IMR-90 (cell line): ENCODE data around the gene GUCY1B1. TPM values are rescaled to one million over a fixed set of nuclear protein-coding genes. Genes with fewer than 3 reads are reported as not detected.

Experiments used
- ATAC-seq: fragments of 200-7000 bp; cut with Tn5 transposase; 2 replicates; pipeline ENCODE4 v1.9.1; 2020; ENCODE audit warnings: low read depth, mild to moderate bottlenecking, moderate library complexity
- BruUV-seq: library from RNA; stranded (reverse); fragments of 400-500 nt; replicated peaks from 2 replicates; lab custom pipeline; 2021; lab: Mats Ljungman, UMichigan
- CTCF ChIA-PET: fragments of 300-600 bp; formaldehyde crosslinking; extraction: SDS; loops from one replicate; lab custom pipeline; 2021; ENCODE audit warnings: antibody characterized with exemption; lab: Yijun Ruan, JAX
- POLR2A ChIA-PET: fragments of 300-600 bp; sonication (Branson Sonifier 250); formaldehyde crosslinking; loops from one replicate; lab custom pipeline; 2022; ENCODE audit warnings: antibody characterized with exemption; ENCODE audit not compliant: unreplicated experiment; lab: Charles Lee
- DNase-seq: peaks from one replicate; pipeline ENCODE4 v3.0.0; 2013
- H2AFZ ChIP-seq: replicated peaks from 2 replicates; pipeline ENCODE3; 2013; ENCODE audit warnings: low read length, mild to moderate bottlenecking; ENCODE audit not compliant: poor library complexity
- H2AK5ac ChIP-seq: 2 replicates; pipeline ENCODE4 v1.6.1; 2013; ENCODE audit warnings: low read depth, low read length, inconsistent platforms
- H2AK9ac ChIP-seq: replicated peaks from 2 replicates; pipeline ENCODE3; 2013; ENCODE audit warnings: mild to moderate bottlenecking, low read depth, low read length, moderate library complexity; ENCODE audit not compliant: poor library complexity
- H2BK120ac ChIP-seq: 2 replicates; pipeline ENCODE4 v1.6.1; 2013; ENCODE audit warnings: low read depth, low read length, inconsistent platforms
- H2BK15ac ChIP-seq: 3 replicates; pipeline ENCODE4 v1.6.1; 2013; ENCODE audit warnings: low read depth, low read length, inconsistent platforms
- H2BK20ac ChIP-seq: 2 replicates; pipeline ENCODE4 v1.6.1; 2013; ENCODE audit warnings: low read depth, mild to moderate bottlenecking, inconsistent platforms, low read length, moderate library complexity
- H2BK5ac ChIP-seq: 2 replicates; pipeline ENCODE4 v1.6.1; 2013; ENCODE audit warnings: mild to moderate bottlenecking, low read depth, low read length, inconsistent platforms; ENCODE audit not compliant: poor library complexity, severe bottlenecking
- H3K14ac ChIP-seq: replicated peaks from 2 replicates; pipeline ENCODE4 v1.6.1; 2013; ENCODE audit warnings: low read depth, low read length, inconsistent platforms
- H3K18ac ChIP-seq: 2 replicates; pipeline ENCODE4 v1.6.1; 2013; ENCODE audit warnings: low read depth, low read length, control low read depth
- H3K23ac ChIP-seq: 2 replicates; pipeline ENCODE4 v1.6.1; 2013; ENCODE audit warnings: low read depth, low read length, inconsistent platforms
- H3K27ac ChIP-seq: 2 replicates; pipeline ENCODE4 v1.5.1; 2013; ENCODE audit warnings: mild to moderate bottlenecking, control low read depth, low read length; ENCODE audit not compliant: insufficient read depth
- H3K27me3 ChIP-seq: 2 replicates; pipeline ENCODE4 v1.6.1; 2013; ENCODE audit warnings: low read length; ENCODE audit not compliant: control insufficient read depth, insufficient read depth
- H3K36me3 ChIP-seq: 2 replicates; pipeline ENCODE4 v1.6.1; 2013; ENCODE audit warnings: low read length, mixed read lengths; ENCODE audit not compliant: control insufficient read depth, insufficient read depth
- H3K4ac ChIP-seq: 2 replicates; pipeline ENCODE4 v1.6.1; 2013; ENCODE audit warnings: low read depth, low read length, inconsistent platforms
- H3K4me1 ChIP-seq: 2 replicates; pipeline ENCODE4 v1.6.1; 2013; ENCODE audit warnings: low read length, mixed read lengths; ENCODE audit not compliant: control insufficient read depth, insufficient read depth
- H3K4me2 ChIP-seq: 2 replicates; pipeline ENCODE4 v1.6.1; 2013; ENCODE audit warnings: low read depth, mild to moderate bottlenecking, control low read depth, low read length, moderate library complexity
- H3K4me3 ChIP-seq: 2 replicates; pipeline ENCODE4 v1.5.1; 2013; ENCODE audit warnings: low read depth, mild to moderate bottlenecking, control low read depth, low read length, moderate library complexity; ENCODE audit not compliant: insufficient read depth
- H3K56ac ChIP-seq: 2 replicates; pipeline ENCODE4 v1.6.1; 2013; ENCODE audit warnings: low read length, inconsistent platforms; ENCODE audit not compliant: insufficient read depth; ENCODE audit errors: extremely low read depth
- H3K79me1 ChIP-seq, 2 experiments: 2 replicates each; pipeline ENCODE4 v1.6.1; 2013; ENCODE audit warnings: low read length in 2 of 2, inconsistent platforms in 1 of 2, low read depth in 1 of 2
- H3K9ac ChIP-seq: 2 replicates; pipeline ENCODE4 v1.6.1; 2013; ENCODE audit warnings: low read depth, low read length, control low read depth
- H3K9me1 ChIP-seq: 2 replicates; pipeline ENCODE4 v1.6.1; 2013; ENCODE audit warnings: low read length, inconsistent platforms; ENCODE audit not compliant: insufficient read depth
- H3K9me3 ChIP-seq: 2 replicates; pipeline ENCODE4 v1.6.1; 2013; ENCODE audit warnings: low read length; ENCODE audit not compliant: control insufficient read depth, insufficient read depth
- H4K20me1 ChIP-seq: 2 replicates; pipeline ENCODE4 v1.6.1; 2013; ENCODE audit warnings: low read length, inconsistent platforms; ENCODE audit not compliant: insufficient read depth
- H4K5ac ChIP-seq: 2 replicates; pipeline ENCODE4 v1.6.1; 2013; ENCODE audit warnings: mild to moderate bottlenecking, low read depth, low read length, control low read depth
- H4K8ac ChIP-seq, 2 experiments: 2 replicates each; pipeline ENCODE4 v1.6.1; 2013; ENCODE audit warnings: low read depth in 2 of 2, low read length in 2 of 2, control low read depth in 1 of 2, inconsistent platforms in 1 of 2
- H4K91ac ChIP-seq: 2 replicates; pipeline ENCODE4 v1.6.1; 2013; ENCODE audit warnings: low read depth, low read length, inconsistent platforms; ENCODE audit not compliant: insufficient read depth
- BHLHE40 ChIP-seq: fragments of 150-350 bp; IDR thresholded peaks from 2 replicates; pipeline ENCODE4 v1.6.1; 2016; ENCODE audit warnings: mild to moderate bottlenecking, low read depth, low read length
- CEBPB ChIP-seq: IDR thresholded peaks from 2 replicates; pipeline ENCODE4 v1.6.1; 2012; ENCODE audit warnings: low read depth, low read length, improper control_type of control experiment
- CHD1 ChIP-seq: IDR thresholded peaks from 2 replicates; pipeline ENCODE4 v1.6.1; 2012; ENCODE audit warnings: low read depth, low read length, improper control_type of control experiment
- CTCF ChIP-seq: conservative IDR thresholded peaks from 2 replicates; pipeline ENCODE4 v1.5.1; 2012; ENCODE audit warnings: mild to moderate bottlenecking, low read depth, low read length, improper control_type of control experiment
- MAZ ChIP-seq: IDR thresholded peaks from 2 replicates; pipeline ENCODE4 v1.6.1; 2012; ENCODE audit warnings: low read depth, mild to moderate bottlenecking, low read length, improper control_type of control experiment, moderate library complexity, borderline replicate concordance
- MXI1 ChIP-seq: IDR thresholded peaks from 2 replicates; pipeline ENCODE4 v1.6.1; 2012; ENCODE audit warnings: low read depth, mild to moderate bottlenecking, low read length, moderate library complexity, borderline replicate concordance
- RAD21 ChIP-seq: IDR thresholded peaks from 2 replicates; pipeline ENCODE4 v1.6.1; 2012; ENCODE audit warnings: low read length, improper control_type of control experiment
- RCOR1 ChIP-seq: IDR thresholded peaks from 2 replicates; pipeline ENCODE4 v1.6.1; 2012; ENCODE audit warnings: mild to moderate bottlenecking, low read length, improper control_type of control experiment; ENCODE audit not compliant: insufficient replicate concordance
- SMC3 ChIP-seq: fragments of 150-350 bp; IDR thresholded peaks from 2 replicates; pipeline ENCODE4 v1.6.1; 2016; ENCODE audit warnings: low read depth, mild to moderate bottlenecking, antibody characterized with exemption, low read length, moderate library complexity
- USF2 ChIP-seq: fragments of 150-350 bp; IDR thresholded peaks from 2 replicates; pipeline ENCODE4 v1.6.1; 2017; ENCODE audit warnings: mild to moderate bottlenecking, antibody characterized with exemption, low read length, low read depth
- dilution Hi-C: fragments of 300-500 bp; cut with HindIII; formaldehyde crosslinking; loops from one replicate; pipeline ENCODE4 v1.14.3; 2018; ENCODE audit warnings: low sequenced_read_pairs; ENCODE audit not compliant: unreplicated experiment
- in situ Hi-C: fragments of 300-500 bp; cut with MboI; formaldehyde crosslinking; loops from 3 replicates; pipeline ENCODE4 v1.14.3; 2019; ENCODE audit warnings: low sequenced_read_pairs, inconsistent platforms, mixed read lengths
- intact Hi-C: fragments of 100-400 bp; cut with micrococcal nuclease; formaldehyde crosslinking; loops from 2 replicates; pipeline ENCODE4 v1.10.0; 2022
- polyA plus RNA-seq, 3 experiments: library from polyadenylated mRNA; depleted of rRNA; stranded (reverse); fragments of >200 nt; gene quantifications; 2 replicates each; pipeline ENCODE4 v1.2.3, GENCODE V29; 2012; ENCODE audit warnings: low replicate concordance in 1 of 3
- total RNA-seq: library from RNA; depleted of rRNA; stranded (reverse); fragments of >200 nt; gene quantifications from 2 replicates; pipeline ENCODE4 v1.2.3, GENCODE V29; 2012

The GUCY1B1 gene
- total and polyA plus RNA-seq, 2 of the 4 experiments (the other 2 are of a cell fraction) = 2.9 to 3.8 TPM

- Histone ChIP-seq H3K79me1 (no peaks in the 10 kb centered on the region), H3K27ac (no peak overlapping the region), H3K4me1 (no peaks in the 10 kb centered on the region), H4K20me1 (no peaks in the 10 kb centered on the region), H2AK9ac (no peak overlapping the region), H2AFZ (no peak overlapping the region), H3K14ac (no peak overlapping the region), H3K23ac (no peak overlapping the region), H3K4me2 (no peak overlapping the region), H3K4me3 (no peak overlapping the region), H4K91ac (no peak overlapping the region), H3K27me3 (no peaks in the 10 kb centered on the region), H2BK15ac (no peak overlapping the region), H2BK20ac (no peak overlapping the region), H3K9me1 (no peaks in the 10 kb centered on the region), H3K4ac (no peak overlapping the region), H4K8ac (no peak overlapping the region), H3K9me3 (no peaks in the 10 kb centered on the region), H3K36me3 (no peaks in the 10 kb centered on the region), H3K9ac (no peak overlapping the region), H2AK5ac (no peak overlapping the region), H2BK120ac (no peak overlapping the region), H2BK5ac (no peak overlapping the region), H3K56ac (no peak overlapping the region), H4K5ac (no peak overlapping the region), H3K18ac (no peak overlapping the region)
- DNase-seq (no peak), ATAC-seq (no peak)
- intact Hi-C loops = no loop called here
- in situ Hi-C loops = no loop called here
- dilution Hi-C loops = no loop called here
- ChIA-PET POLR2A (no interaction called here), CTCF (interaction anchor here (1.2 kb wide), 1 partner anchor 309 kb away, joined by 3 read pairs; no protein-coding TSS in a partner anchor)
- no TSS peak for BruUV-seq
- TF ChIP-seq MXI1 (no peak), CTCF (no peak), CHD1 (no peak), BHLHE40 (no peak), CEBPB (no peak), SMC3 (no peak), RAD21 (no peak), MAZ (no peak), RCOR1 (no peak), USF2 (no peak)
These were observed 73.8 kb downstream of the GUCY1B1 start for GRCh38 chr4:155832664-155833063.
